SKM-1 treated with dmso at 0.1 percent for 144 hours (cell line): ENCODE results near the gene PI4KA.
A peak's percentile ranks its signal among the peaks of the same experiment; 100 is the strongest.

Experiments
- DNase-seq: peaks from one replicate; lab custom pipeline; 2025; ENCODE audit not compliant: unreplicated experiment; lab: John Stamatoyannopoulos, UW

The PI4KA gene

GRCh38 chr22:20881869-20882815, 23.5 kb upstream of the PI4KA start:
- DNase-seq = no peak

- DNase-seq = no peak
Measured at GRCh38 chr22:20881231-20881630, 22.6 kb upstream of the PI4KA start.

GRCh38 chr22:20877715-20878114, 19.1 kb upstream of the PI4KA start:
- DNase-seq = no peak

GRCh38 chr22:20875296-20875695, 16.7 kb upstream of the PI4KA start:
- no peak for DNase-seq

- no peak for DNase-seq
Measured at GRCh38 chr22:20873214-20873613, 14.6 kb upstream of the PI4KA start.

GRCh38 chr22:20869234-20869633, 10.6 kb upstream of the PI4KA start:
- no peak for DNase-seq

- no peak for DNase-seq
Measured at GRCh38 chr22:20868025-20868962, 9.7 kb upstream of the PI4KA start.

- peak; percentile 28 for DNase-seq
Measured at GRCh38 chr22:20867179-20868024, 8.8 kb upstream of the PI4KA start.

GRCh38 chr22:20866736-20867135, 8.1 kb upstream of the PI4KA start:
- DNase-seq = no peak

- no peak for DNase-seq
Measured at GRCh38 chr22:20865875-20866445, 7.3 kb upstream of the PI4KA start.

- no peak for DNase-seq
Measured at GRCh38 chr22:20865331-20865730, 6.7 kb upstream of the PI4KA start.

GRCh38 chr22:20864186-20864908, 5.7 kb upstream of the PI4KA start:
- no peak for DNase-seq

GRCh38 chr22:20863366-20863765, 4.8 kb upstream of the PI4KA start:
- DNase-seq = no peak

- DNase-seq = no peak
Measured at GRCh38 chr22:20862540-20862939, 3.9 kb upstream of the PI4KA start.

GRCh38 chr22:20859615-20860014, 1.0 kb upstream of the PI4KA start:
- DNase-seq = no peak

GRCh38 chr22:20857838-20858614, 585 bp downstream of the PI4KA start:
- peak; percentile 73 for DNase-seq

- DNase-seq = no peak
Measured at GRCh38 chr22:20857247-20857643, 1.4 kb downstream of the PI4KA start.

GRCh38 chr22:20853236-20853660, 5.4 kb downstream of the PI4KA start:
- no peak for DNase-seq

- DNase-seq = no peak
Measured at GRCh38 chr22:20852503-20852902, 6.1 kb downstream of the PI4KA start.
